ENCODE data around the gene PRKCE.

The PRKCE gene

GRCh38 chr2:46193356-46193755 lies 541.9 kb downstream of the PRKCE start:
- H3K4me3 ChIP-seq (ENCODE audit: control insufficient read depth, low read depth, low read length) = no peak overlapping the region
- TF ChIP-seq CTCF (IDR thresholded peaks at IDR 0.05; ENCODE audit: control insufficient read depth, insufficient read depth, low read depth, low read length, missing control alignments) = no peak
- no peak for DNase-seq (ENCODE audit: low read depth)

- H3K4me3 ChIP-seq (ENCODE audit: control insufficient read depth, low read depth, low read length) = no peak overlapping the region
- TF ChIP-seq CTCF (IDR thresholded peaks at IDR 0.05; ENCODE audit: control insufficient read depth, insufficient read depth, low read depth, low read length, missing control alignments) = no peak
- no peak for DNase-seq (ENCODE audit: low read depth)
These were observed 542.4 kb downstream of the PRKCE start for GRCh38 chr2:46193855-46194254.

- DNase-seq (ENCODE audit: low read depth) = no peak
- no peak overlapping the region for H3K4me3 ChIP-seq (ENCODE audit: control insufficient read depth, low read depth, low read length)
- TF ChIP-seq CTCF (IDR thresholded peaks at IDR 0.05; ENCODE audit: control insufficient read depth, insufficient read depth, low read depth, low read length, missing control alignments) = no peak
These were observed 543.4 kb downstream of the PRKCE start for GRCh38 chr2:46194856-46195255.

- no peak for TF ChIP-seq CTCF (IDR thresholded peaks at IDR 0.05; ENCODE audit: control insufficient read depth, insufficient read depth, low read depth, low read length, missing control alignments)
- DNase-seq (ENCODE audit: low read depth) = no peak
- H3K4me3 ChIP-seq (ENCODE audit: control insufficient read depth, low read depth, low read length) = no peak overlapping the region
These were observed 544.3 kb downstream of the PRKCE start for GRCh38 chr2:46195819-46196218.

- TF ChIP-seq CTCF (IDR thresholded peaks at IDR 0.05; ENCODE audit: control insufficient read depth, insufficient read depth, low read depth, low read length, missing control alignments) = no peak
- DNase-seq (ENCODE audit: low read depth) = no peak
- H3K4me3 ChIP-seq (ENCODE audit: control insufficient read depth, low read depth, low read length) = no peak overlapping the region
These were observed 545.5 kb downstream of the PRKCE start for GRCh38 chr2:46196871-46197462.

- no peak for DNase-seq (ENCODE audit: low read depth)
- H3K4me3 ChIP-seq (ENCODE audit: control insufficient read depth, low read depth, low read length) = no peak overlapping the region
- no peak for TF ChIP-seq CTCF (IDR thresholded peaks at IDR 0.05; ENCODE audit: control insufficient read depth, insufficient read depth, low read depth, low read length, missing control alignments)
These were observed 546.2 kb downstream of the PRKCE start for GRCh38 chr2:46197672-46198071.
